NCI-H1694 (cell line): ENCODE data around the gene HIVEP1.

Source experiments
- DNase-seq: peaks from one replicate; lab custom pipeline; 2025; lab: John Stamatoyannopoulos, UW

HIVEP1 gene

DNA sequence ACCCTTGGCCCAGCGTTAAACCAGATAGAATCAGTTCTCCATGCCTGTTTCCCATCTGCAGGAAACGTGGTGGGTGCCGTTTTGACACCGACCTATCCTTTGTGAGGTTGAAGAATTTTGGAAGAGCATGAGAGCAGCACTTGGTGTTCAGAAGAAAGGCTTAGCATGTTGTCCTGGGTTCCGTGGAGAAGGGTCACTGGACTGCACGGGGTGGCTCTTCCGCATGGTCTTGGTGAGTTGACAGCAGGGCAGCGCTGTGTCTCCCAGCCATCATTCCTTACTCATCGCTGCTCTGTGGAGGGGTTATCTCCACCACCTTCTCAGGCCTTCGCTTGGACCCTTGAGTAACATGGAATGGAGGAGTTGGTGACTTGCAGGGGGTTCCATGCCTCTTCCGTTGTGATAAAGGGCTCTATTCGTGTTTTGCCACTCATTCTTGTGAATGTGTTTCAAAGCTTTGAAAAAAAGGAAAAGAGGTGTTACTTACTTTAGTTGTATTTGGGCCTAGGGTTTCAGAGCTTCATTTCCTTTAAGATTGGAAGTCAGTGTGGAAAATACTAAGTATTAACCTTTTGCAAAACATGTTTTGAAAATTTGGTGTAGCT is 8.2 kb downstream of the HIVEP1 start:
- DNase-seq: no peak

DNA sequence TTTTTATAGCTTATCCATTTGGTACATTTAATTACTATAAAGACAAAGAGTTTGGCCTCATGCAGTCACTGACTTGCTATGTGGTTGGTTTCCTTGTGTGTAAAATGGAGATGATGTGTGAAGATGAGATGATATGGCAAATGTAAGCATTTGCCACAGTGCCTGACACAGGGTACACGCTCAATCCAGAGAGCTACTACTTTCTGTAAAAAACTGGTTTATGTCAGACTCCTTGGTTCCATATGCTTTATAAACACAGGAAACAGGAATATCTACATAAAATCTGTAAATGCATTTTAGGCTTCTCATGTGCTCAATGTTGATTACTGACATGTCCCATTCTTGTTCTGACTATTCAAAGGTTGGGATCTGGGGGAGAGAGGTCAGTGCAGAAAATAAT is 10.4 kb downstream of the HIVEP1 start:
- DNase-seq: no peak

DNA sequence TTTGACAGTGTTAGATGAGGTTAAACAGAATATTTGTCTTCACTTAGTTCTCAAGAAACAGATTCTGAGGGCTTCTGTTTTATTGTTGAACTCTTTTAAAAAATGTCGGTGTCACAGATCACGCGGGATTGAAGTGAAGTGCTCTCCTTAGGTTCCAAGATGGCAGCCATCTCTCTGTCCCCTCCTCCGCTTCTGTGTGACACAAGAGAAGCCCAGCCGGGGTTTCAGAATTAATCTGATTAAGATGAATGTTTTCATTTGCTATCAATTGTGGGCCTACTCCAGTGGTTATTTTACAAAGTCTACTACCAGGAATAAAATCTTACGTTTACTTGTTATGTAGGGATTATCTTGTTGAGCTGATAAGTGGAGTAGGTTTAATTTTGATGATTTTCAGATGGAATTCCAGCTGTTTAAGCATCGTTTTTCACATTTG is 10.9 kb downstream of the HIVEP1 start:
- DNase-seq: no peak

DNA sequence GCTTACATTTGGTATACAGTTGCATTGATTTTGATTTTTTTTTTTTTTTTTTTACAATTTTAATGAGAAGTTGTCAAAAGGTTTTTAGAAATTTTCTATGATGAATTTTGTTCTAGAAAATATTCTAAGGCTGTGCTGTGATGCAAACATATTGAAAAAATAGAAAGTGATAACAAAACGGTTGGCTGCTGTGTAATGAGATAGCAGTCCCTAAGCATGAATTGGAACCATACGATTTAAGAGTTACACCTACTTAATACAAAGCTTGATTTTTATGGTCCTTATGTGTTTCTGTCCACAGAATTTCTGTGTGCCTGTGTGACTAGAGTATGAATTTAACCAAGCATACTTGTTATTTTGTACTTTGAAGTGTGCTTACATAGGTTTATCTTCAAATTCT is 12.1 kb downstream of the HIVEP1 start:
- DNase-seq: no peak

DNA sequence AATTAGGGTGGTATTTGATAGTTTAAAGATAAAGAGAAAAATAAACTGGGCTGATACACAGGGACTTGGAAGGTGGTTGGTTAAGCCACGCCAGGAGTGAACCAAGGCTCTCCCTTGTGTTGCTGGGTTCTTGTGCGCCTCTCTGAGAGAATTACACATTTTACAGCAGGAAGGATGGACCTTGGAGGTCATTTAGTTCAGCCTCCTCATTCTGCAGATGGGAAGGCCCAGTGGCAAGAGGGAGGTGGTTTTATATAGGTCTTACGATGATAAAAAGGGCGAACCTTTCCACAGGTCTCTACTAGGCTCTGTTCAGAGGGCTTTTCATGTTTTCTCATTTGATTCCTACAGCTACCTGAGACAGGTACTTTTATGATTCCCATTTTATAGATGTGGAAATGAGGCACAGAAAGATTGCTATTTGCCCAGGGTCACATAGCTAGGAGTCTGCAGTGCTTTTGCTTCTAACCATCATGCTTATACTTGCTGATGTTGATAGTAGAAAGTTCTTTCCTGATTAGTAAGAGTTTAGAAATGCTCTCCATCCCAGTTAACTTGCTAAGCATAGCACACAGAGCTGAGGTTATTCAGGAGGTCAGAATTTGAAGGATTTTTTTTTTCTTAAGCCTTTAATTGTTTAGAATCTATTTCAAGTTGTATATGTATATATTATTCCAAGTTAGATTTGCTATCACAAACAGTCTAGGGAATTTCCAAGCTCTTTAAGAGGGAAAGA is 12.8 kb downstream of the HIVEP1 start:
- no peak for DNase-seq

DNA sequence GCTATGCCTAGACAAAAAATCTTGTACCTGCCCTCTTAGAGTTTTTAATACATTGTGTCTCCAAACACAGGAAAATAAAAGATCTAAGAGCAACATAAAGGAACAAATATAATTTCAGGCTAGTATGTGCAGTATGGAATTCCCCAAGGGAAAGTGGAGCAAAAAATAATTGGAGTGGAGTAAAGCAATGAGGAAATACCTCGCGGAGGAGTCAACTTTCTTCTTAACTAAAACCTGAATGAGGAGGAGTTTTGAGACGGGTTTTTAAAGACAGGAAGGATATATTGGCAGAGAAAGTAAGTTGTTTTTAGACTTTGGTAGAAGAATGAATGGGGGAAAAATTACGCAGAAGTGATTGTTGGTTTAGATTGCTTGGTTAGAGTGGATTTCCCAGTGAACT is 14.0 kb downstream of the HIVEP1 start:
- DNase-seq: no peak

DNA sequence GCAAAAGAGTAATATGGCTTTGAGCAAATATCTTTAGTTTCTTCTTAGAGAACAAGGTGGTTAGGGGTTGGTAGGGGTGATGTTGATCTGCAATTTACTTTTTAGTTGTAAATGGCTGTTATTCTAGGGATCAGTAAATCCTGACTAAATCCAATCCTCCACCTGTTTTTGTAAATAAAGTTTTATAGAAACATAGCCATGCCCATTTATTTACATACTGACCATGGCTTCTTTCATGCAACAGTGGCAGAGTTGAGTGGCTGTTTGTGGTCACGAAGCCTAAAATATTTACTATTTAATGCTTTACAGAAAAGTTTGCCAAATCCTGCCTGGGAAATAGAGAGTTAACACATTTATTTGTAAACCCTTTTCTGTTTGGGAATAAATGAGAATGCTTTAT is 14.7 kb downstream of the HIVEP1 start:
- no peak for DNase-seq

DNA sequence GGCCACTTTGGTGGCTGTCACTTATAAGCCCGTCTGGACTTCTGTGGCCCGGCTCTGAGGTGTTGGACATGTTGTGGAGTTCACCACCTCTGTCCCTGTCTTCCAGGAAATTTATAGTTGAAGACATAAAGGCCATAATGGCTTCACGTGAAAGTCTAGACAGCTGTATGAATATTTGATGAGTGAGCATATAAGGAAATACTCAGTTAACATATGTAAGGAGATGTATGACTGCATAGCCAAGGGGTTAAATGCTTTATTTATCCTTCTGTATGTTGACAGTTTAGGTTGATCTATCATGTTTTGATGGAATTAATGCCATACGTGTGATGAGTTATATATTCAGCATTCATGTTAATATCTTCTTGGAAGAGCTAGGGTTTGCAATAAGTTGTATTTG is 16.1 kb downstream of the HIVEP1 start:
- no peak for DNase-seq

DNA sequence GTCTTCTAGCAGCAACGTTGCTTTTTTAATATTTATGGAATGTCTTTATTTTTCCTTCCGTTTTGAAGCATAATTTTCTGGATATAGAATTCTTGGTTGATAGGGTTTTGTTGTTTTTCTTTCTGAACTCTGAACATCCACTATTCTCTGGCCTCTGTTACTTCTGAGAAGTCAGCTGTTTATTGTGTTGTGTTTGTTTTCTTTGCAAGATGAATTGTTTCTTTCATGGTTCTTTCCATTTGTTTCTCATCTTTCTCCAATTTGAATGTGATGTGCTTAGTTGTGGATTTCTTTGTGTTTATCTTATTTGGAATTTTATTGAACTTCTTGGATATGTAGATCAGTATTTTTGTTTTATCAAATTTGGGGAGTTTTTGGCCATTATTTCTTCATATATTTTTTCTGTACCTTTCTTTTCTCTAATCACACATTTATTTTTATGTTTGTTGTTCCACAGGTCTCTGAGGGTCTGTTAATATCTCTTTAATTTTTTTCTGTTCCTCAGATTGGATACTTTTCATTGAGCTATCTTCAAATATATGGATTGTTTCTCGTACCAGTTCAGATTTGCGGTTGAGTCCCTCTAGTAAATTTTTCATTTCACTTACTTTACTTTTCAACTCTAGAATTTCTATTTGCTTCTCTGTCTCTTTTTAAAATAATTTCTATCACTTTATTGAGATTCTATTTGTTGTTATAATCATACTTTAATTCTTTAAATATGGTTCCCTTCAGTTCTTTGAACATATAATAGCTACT is 18.0 kb downstream of the HIVEP1 start:
- DNase-seq: no peak

DNA sequence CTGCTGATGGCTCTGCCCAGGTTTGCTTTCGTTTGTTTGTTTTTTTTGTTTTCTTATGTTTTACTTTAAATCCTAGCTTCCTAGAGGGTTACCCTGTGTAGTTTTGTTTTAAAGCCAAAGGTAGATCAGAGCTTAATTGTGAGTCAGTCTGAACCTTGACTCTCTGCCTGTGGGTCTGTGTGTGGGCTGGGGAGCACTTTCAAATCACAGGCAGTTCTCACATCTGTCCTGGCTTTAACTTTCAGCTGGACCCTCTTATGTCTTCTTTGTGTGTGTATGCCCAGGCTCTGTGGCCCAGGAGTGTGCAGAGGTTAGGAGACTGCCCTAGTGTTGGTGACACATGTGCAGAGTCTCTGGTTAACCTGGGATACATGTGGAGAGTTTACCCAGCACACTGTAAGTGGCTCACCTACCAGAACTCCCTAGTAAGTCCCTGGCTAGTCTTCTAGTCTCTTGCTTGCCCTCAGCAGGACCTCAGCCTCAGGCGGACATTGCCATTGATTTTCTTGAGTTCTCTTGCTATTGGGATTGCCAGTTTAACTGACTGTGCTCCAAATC is 19.0 kb downstream of the HIVEP1 start:
- no peak for DNase-seq

DNA sequence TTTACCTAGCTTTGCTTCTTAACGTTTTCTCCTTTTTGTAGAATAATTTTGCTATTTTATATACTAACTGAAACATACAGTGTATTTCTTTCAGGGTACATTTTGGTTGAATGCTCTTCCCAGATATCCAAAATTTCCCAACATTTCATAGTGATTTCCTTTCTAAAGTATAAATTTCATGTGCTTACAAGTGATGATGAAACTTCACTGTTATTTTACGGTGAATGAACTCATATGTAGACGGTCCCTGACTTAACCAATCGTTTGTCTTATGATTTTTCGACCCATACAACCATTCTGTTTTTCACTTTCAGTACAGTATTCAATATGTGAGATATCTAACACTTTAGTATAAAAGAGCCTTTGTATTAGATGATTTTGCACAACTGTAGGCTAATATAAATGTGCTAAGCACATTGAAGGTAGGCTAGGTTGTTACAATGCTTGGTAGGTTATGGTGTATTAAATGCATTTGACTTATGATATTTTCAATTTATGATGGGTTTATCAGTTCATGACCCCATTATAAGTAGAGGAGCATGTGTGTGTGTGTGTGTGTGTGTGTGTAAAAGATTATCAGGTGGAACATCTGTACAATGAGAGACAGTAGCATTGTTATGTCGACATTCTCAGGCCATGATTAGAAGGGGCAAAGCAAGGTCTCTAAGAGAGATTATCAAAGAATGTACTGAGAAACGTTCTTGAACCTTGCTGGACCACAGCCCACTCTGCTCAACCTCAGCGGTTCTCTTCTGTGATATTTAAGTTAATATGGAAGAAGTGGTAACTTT is 20.9 kb downstream of the HIVEP1 start:
- DNase-seq: no peak

DNA sequence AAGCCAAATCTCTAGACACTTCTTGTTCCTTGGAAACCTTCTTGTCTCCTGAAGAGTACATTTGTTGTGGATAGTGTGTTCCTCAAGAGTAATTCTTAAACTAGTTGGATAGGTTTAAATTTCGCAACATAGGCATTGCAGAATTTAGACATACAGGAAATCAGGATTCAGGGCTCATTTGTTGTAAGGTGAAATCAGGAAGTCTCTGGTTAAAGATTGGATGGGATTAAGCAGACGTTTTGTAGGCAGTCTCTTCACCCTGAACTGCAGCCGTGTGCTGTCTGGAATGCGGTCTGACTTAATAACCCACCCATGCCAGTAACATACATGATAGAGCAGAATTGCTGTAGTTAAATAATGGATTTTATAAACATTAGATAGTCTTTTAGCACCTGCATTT is 21.7 kb downstream of the HIVEP1 start:
- DNase-seq: no peak

DNA sequence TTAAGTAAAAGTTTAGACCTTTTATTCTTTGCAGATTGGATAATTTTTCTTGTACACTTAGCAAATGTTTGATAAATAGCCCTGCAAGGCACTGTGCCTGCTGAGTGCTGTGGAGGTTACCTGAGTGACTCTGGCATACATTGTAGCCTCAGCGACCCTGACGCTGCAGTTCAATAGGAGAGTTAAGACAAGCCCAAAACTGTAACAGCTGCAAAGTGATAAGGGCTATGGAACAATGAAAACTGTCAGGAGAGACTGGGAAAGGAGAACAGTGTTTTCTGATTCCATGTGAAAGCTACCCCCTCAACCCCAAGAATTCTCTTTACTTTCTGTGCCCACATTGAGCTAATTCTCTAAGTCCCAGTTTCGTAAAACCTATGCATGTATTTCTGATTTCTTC is 22.2 kb downstream of the HIVEP1 start:
- DNase-seq: no peak

DNA sequence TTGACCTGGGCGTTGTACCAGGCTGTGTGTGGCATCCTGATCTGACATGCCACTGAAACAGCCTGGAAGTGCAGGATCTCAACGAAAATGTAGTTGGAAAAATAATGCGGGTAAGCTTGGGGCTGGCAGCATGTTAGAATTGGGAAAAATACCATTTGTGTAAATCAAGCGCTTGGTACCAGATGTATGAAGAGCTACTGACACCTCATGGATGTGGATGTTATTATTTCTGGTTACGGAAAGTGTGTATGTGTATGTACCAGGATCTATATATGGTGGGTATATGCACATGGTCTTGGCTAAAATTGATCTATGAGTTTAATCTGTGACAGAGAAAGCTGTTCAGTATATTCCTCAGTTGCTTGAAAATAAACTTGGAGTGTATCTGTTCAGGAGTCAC is 22.7 kb downstream of the HIVEP1 start:
- no peak for DNase-seq

DNA sequence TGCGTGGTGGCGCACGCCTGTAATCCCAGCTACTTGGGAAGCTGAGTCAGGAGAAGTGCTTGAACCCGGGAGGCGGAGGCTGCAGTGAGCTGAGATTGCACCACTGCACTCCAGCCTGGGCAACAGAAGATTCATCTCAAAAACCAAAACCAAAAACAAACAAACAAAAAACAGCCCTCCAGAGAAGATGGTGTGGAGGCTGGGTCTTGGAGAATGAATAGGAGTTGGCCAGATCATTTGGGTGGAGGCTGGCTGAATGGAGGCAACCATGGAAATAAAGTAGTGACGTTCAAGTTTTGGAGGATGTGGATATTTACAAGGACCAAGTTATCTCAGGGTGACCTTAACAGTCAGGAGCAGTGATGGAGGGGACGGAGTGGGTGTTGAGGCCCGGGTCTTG is 24.7 kb downstream of the HIVEP1 start:
- no peak for DNase-seq

DNA sequence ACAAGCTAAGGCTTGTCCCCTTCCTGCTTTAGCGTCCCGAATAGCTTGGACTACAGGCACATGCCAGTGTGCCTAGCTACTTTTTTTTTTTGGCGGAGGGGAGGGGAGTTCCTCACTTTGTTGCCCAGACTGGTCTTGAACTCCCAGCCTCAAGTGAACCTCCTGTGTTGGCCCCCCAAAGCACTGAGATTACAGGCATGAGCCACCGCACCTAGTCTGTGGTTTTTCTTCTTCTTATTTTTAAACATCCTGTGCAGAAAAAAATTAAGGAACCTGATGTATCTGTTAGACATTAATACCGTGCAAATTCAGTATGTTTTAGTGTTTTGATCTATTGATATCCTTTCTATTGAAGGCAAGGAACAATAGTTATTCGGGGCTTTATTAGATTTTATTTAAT is 25.7 kb downstream of the HIVEP1 start:
- no peak for DNase-seq

DNA sequence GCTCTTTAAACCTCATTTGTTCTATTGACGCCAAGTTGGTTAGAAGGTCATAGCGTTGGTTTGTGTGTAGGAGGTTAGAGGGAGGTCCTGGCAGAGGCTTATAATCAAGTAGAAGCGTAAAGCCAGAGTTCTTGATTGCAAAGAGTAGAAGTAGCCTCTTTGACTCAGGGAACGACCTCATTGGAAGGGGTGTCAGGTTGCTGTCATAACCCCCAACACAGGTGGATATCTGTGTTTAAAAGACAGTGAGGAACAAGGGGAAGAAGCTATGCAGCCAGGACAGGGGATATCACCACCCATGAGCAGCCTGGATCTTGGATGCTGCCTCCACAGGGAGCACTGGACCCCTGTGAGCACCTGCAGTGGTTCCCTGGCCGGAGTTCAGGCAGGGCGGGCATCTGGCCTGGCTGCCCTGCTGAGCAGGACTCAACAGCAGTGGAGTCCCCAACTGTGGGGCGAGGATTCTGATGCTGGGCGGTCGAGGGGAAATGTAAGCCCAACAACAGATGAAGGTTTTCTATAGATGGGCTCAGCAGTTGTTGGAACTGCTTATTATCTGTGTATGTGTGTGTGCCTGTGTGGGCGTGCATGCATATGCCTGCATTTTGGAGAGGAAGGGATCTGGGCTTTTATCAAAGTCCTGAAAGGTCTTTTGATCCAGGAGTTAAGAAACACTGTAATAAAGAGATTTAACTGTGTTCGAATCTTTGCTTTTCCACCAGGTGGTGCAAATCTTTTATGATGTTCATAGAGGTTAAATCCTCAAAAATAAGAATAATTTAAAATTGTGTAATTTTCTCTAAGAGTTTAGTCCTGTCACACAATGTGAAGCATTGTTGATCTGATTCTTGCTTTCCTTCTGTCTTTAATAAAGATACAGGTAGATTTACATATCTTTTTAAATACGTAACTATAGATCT is 27.7 kb downstream of the HIVEP1 start:
- no peak for DNase-seq

DNA sequence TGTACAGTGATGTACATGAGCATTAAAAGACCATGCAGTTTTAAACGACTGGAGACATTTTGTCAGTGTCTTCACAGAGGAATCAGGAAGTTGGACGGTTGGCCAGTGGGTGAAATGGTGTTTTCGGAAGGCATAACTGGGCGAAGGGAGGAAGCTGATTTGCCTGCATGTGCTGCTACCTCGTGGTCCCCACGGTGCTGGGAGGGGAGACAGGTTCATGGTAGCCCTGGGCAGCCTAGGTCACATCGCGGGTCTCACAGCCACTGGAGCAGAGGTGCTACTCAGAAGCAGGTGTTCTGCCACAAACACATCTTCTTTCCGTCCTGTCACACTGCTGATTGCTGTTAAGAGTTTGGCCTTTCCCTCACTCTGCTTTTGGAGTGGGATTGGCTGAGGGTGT is 35.2 kb downstream of the HIVEP1 start:
- no peak for DNase-seq

DNA sequence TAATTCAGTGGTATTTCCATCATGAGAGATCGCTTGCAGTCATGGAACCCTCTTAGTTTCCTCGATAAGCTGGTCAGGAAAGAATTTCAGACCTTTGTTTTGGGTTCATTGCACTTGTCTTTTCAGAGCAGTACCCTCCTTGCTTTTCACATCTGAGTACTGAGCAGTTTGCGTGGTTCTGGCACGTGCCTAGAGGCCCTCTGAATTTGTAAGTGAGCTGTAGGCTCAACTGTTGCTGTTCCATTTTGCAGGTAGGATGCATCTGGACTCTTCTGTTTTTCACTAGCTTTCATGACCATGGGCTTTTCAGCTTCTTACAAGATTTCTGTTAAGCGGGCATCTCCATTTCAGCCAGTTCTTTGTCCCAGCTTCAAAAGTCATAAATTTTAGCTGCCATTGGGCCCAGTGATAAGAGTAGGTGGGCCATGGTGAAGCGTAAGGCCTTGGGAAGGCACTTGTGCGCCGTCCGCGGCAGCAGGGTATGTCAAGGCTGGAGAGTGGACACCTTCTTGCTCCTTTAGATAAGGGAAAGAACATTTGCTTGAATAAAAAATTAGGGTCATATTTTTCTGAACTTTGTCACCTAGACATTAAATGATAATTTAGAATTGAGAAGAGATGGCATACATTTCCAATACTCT is 35.8 kb downstream of the HIVEP1 start:
- no peak for DNase-seq

DNA sequence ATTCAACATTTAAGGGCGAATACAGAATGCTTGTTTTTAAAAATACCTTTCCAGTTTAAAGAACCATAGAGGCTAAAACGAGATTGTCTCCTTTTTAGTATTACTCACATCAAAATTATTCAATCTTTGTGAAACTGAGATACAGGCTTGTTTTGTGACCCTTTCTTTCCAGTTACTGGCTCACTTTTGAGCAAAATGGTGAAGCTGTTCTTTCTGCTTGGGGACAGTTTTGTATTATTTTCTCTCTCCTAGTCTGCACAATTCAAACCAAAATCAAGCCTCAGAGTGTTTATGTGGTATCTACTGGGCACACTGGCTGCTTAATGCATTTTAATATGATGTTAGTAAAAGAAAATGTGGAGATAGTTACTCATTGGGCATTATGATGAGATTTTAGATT is 36.5 kb downstream of the HIVEP1 start:
- DNase-seq: no peak

DNA sequence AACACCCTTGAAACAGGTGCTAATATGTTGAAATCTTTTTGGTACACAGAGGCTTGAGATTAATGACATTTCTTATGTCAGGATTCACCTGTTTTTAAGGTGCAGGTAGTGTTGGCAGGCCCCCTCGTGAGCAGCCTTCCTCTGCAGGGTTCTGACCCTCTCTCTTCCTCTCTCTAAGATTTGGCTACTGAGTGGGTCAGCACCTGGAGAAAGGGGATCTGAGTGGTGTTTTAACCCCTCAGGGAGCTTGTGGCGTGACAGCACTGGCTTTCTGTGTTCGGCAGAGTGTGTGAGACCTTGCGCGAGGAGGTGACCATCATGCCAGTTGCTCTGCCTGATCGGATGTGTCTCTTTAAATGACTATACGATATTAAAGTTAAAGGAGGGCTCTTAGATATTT is 37.1 kb downstream of the HIVEP1 start:
- no peak for DNase-seq
